Measurements from ENCODE around the gene CALU.

DNA sequence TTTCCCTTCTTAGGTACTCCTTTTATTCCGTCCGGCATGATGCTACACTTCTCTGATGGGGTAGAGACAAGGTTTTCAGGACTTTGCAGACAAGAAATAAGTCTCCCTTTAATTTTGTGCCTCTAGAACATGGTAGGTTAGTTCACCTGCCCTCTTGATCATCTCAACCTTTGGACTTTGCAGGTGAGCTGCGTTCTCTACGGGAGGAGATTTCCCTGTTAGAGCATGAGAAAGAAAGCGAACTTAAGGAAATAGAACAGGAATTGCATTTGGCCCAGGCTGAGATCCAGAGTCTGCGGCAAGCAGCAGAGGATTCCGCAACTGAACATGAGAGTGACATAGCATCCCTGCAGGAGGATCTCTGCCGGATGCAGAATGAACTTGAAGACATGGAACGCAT is 61.8 kb downstream of the CALU start:
- TF ChIP-seq EZH2 (IDR thresholded peaks at IDR 0.05; ENCODE audit: low read depth, unreplicated experiment) (no peak), NANOG (IDR thresholded peaks at IDR 0.05; ENCODE audit: borderline replicate concordance) (no peak), EZH2phosphoT487 (IDR thresholded peaks at IDR 0.05; ENCODE audit: unreplicated experiment) (no peak)
- TF ChIP-seq, protein P1, sequence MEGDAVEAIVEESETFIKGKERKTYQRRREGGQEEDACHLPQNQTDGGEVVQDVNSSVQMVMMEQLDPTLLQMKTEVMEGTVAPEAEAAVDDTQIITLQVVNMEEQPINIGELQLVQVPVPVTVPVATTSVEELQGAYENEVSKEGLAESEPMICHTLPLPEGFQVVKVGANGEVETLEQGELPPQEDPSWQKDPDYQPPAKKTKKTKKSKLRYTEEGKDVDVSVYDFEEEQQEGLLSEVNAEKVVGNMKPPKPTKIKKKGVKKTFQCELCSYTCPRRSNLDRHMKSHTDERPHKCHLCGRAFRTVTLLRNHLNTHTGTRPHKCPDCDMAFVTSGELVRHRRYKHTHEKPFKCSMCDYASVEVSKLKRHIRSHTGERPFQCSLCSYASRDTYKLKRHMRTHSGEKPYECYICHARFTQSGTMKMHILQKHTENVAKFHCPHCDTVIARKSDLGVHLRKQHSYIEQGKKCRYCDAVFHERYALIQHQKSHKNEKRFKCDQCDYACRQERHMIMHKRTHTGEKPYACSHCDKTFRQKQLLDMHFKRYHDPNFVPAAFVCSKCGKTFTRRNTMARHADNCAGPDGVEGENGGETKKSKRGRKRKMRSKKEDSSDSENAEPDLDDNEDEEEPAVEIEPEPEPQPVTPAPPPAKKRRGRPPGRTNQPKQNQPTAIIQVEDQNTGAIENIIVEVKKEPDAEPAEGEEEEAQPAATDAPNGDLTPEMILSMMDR (conservative IDR thresholded peaks at IDR 0.05; ENCODE audit: low read depth in 2 of 2): no peak

Measured in GM23338 (cell line).